AG04450 (cell line): ENCODE results near the gene SLC2A1. TPM values are rescaled to one million over a fixed set of nuclear protein-coding genes. Genes with fewer than 3 reads are reported as not detected.
"Not testable (repeated sequence)": the region's sequence is repeated elsewhere in the genome, so short reads cannot be mapped to it uniquely, and the experiment has no call there.

Experiments used
- CTCF ChIA-PET: fragments of 300-600, 350-600 bp; formaldehyde crosslinking; extraction: SDS; loops from one replicate; lab custom pipeline; 2022; ENCODE audit warnings: antibody characterized with exemption, inconsistent platforms; lab: Charles Lee
- POLR2A ChIA-PET: fragments of 350-600 bp; formaldehyde crosslinking; extraction: SDS; loops from one replicate; lab custom pipeline; 2021; ENCODE audit warnings: antibody characterized with exemption, inconsistent platforms; lab: Yijun Ruan, JAX
- DNase-seq: peaks from one replicate; pipeline ENCODE4 v3.0.0-alpha.2; 2011; ENCODE audit warnings: low read depth, low spot score
- H3K27ac ChIP-seq: one replicate; pipeline ENCODE4 v1.5.1; 2012; ENCODE audit warnings: low read depth, low read length, control low read depth
- H3K27me3 ChIP-seq: one replicate; pipeline ENCODE4 v1.6.0; 2012; ENCODE audit warnings: low read length; ENCODE audit not compliant: control insufficient read depth, insufficient read depth
- H3K4me3 ChIP-seq: 2 replicates; pipeline ENCODE4 v1.5.1; 2011; ENCODE audit warnings: mild to moderate bottlenecking, low read depth, low read length, control low read depth
- H3K9me3 ChIP-seq: 2 replicates; pipeline ENCODE4 v1.5.1; 2012; ENCODE audit warnings: low read length; ENCODE audit not compliant: control insufficient read depth, insufficient read depth
- polyA plus RNA-seq: library from polyadenylated mRNA; depleted of rRNA; stranded (reverse); fragments of >200 nt; gene quantifications from 2 replicates; pipeline ENCODE4 v1.2.3, GENCODE V29; 2011
- TF ChIP-seq, protein P1 (sequence below): IDR thresholded peaks from 2 replicates; pipeline ENCODE4 v1.5.1; 2011; ENCODE audit warnings: low read depth, low read length, control low read depth, inconsistent platforms

SLC2A1 gene
- polyA plus RNA-seq, 1 experiment, result 114 TPM

DNA sequence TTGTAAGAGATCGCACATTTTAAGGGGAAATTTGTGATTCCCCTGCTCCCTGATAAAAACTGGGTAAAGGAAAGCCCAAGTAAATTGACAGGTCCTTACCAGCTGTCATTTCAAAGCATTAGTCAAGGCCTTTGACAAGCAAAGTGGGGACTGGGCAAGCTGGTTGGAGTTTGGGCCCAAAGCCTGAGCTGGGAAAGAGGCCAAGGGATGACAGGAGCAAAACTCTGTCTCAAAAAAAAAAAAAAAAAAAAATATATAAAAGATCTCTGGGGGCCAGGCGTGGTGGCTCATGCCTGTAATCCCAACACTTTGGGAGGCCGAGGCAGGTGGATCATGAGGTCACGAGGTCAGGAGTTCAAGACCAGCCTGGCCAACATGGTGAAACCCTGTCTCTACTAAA, 36.9 kb downstream of the SLC2A1 start:
- no peaks in the 10 kb centered on the region for H3K27me3 ChIP-seq
- H3K27ac ChIP-seq, result no peak overlapping the region
- ChIA-PET CTCF (interaction anchor here (0.7 to 15.4 kb wide), 6 partner anchors 8 to 152 kb away, joined by 3 to 709 read pairs (median 6); no protein-coding TSS in a partner anchor), POLR2A (no interaction called here)
- no peak overlapping the region for H3K4me3 ChIP-seq
- no peak for DNase-seq
- TF ChIP-seq, protein P1, sequence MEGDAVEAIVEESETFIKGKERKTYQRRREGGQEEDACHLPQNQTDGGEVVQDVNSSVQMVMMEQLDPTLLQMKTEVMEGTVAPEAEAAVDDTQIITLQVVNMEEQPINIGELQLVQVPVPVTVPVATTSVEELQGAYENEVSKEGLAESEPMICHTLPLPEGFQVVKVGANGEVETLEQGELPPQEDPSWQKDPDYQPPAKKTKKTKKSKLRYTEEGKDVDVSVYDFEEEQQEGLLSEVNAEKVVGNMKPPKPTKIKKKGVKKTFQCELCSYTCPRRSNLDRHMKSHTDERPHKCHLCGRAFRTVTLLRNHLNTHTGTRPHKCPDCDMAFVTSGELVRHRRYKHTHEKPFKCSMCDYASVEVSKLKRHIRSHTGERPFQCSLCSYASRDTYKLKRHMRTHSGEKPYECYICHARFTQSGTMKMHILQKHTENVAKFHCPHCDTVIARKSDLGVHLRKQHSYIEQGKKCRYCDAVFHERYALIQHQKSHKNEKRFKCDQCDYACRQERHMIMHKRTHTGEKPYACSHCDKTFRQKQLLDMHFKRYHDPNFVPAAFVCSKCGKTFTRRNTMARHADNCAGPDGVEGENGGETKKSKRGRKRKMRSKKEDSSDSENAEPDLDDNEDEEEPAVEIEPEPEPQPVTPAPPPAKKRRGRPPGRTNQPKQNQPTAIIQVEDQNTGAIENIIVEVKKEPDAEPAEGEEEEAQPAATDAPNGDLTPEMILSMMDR, result no peak
- H3K9me3 ChIP-seq, result peaks cover 7% of the 10 kb centered on the region; the same call in 1 of the 2 replicates

DNA sequence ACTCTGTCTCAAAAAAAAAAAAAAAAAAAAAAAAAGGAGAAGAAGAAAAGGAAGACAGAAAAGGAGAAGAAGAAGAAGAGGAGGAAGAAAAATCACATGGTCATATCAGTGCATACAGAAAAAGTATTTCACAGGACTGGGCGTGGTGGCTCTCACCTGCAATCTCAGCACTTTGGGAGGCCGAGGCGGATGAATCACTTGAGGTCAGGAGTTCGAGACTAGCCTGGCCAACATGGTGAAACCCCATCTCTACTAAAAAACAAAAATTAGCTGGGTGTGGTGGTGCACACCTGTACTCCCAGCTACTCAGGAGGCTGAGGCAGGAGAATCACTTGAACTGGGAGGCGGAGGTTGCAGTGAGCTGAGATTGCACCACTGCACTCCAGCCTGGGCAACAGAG, 39.0 kb downstream of the SLC2A1 start:
- not testable (repeated sequence) for H3K4me3 ChIP-seq, DNase-seq, H3K27ac ChIP-seq, H3K27me3 ChIP-seq
- ChIA-PET CTCF (interaction anchor here (0.6 to 15.4 kb wide), 2 partner anchors 141 to 154 kb away, joined by 4 to 709 read pairs; no protein-coding TSS in a partner anchor), POLR2A (interaction anchor here (0.7 kb wide), 2 partner anchors 96 to 153 kb away, joined by 9 to 11 read pairs; no protein-coding TSS in a partner anchor)
- H3K9me3 ChIP-seq, result peaks cover 20% of the 10 kb centered on the region

DNA sequence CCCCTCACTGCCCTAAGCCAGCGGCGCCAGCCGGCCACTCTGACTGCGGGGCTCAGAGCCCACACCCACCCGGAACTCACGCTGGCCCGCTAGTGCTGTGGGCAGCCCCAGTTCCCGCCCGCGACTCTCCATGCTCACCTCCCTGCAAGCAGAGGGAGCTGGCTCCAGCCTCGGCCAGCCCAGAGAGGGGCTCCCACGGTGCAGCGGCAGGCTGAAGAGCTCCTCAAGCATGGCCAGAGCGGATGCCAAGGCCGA, 41.5 kb downstream of the SLC2A1 start:
- Histone ChIP-seq H3K9me3 (peaks cover 24% of the 10 kb centered on the region), H3K27ac (no peak overlapping the region), H3K27me3 (no peaks in the 10 kb centered on the region), H3K4me3 (no peak overlapping the region)
- CTCF ChIA-PET, result interaction anchor here (15.4 kb wide), 1 partner anchor 156 kb away, joined by 709 read pairs; no protein-coding TSS in a partner anchor
- POLR2A ChIA-PET, result interaction anchor here (0.9 kb wide), 1 partner anchor 157 kb away, joined by 3 read pairs; no protein-coding TSS in a partner anchor
- TF ChIP-seq, protein P1, result no peak
- DNase-seq, result no peak

DNA sequence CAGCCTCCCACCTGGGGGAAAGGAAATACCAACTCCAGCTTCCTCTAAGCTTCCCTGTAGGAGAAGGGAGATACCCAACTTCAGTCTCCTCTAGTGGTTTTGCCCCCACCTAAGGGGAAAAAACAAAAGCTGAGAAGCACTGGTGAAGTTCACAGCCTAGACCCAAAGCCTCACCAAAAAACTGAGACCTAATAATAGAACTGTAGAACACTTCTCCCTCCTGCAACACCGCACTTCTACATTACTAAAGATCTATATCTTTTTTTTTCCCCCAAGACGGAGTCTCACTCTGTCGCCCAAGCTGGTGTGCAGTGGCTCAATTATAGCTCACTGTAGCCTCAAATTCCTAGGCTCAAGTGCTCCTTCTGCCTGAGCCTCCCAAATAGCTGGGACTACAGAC, 43.2 kb downstream of the SLC2A1 start:
- Histone ChIP-seq H3K27me3 (no peaks in the 10 kb centered on the region), H3K9me3 (peaks cover 24% of the 10 kb centered on the region), H3K27ac (no peak overlapping the region), H3K4me3 (no peak overlapping the region)
- ChIA-PET POLR2A (no interaction called here), CTCF (interaction anchor here (0.6 to 15.4 kb wide), 3 partner anchors 16 to 158 kb away, joined by 4 to 709 read pairs (median 34); no protein-coding TSS in a partner anchor)
- TF ChIP-seq, protein P1, result no peak
- no peak for DNase-seq

DNA sequence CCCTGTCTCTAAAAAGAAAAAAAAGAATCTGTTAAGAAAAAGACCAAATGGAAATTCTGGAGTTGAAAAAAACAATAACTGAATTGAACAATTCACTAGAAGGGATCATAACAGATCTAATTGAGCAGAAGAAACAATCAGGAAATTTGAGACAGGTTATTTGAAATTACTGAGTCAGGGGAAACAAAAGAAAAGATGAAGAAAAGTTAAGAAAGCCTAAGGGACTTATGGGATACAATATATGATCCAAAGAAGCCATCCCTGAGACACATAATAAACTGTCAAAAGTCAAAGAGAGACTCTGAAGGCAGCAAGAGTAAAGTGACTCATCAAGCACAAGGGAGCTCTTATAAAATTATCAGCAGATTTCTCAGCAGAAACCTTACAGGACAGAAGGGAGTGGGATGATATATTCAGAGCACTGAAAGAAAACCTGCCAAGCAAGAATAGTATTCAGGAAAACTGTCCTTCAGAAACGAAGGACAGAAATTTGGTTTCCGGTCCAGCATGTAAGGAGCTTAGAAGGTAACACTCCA, 44.5 kb downstream of the SLC2A1 start:
- ChIA-PET CTCF (interaction anchor here (0.5 to 15.4 kb wide), 29 partner anchors 9 to 501 kb away, joined by 3 to 709 read pairs (median 5); partner anchors contain the start of genes C1orf50, ERMAP, P3H1 and SVBP), POLR2A (interaction anchor here (2.8 kb wide), 1 partner anchor 159 kb away, joined by 10 read pairs; no protein-coding TSS in a partner anchor)
- Histone ChIP-seq H3K27me3 (peaks cover 5% of the 10 kb centered on the region), H3K27ac (no peak overlapping the region), H3K4me3 (no peak overlapping the region), H3K9me3 (peaks cover 24% of the 10 kb centered on the region)
- DNase-seq, result no peak
- TF ChIP-seq, protein P1, result no peak
